Brain pericyte (primary cell): ENCODE measurements around the gene RBBP8NL.

Source experiments
- DNase-seq: peaks from one replicate; pipeline ENCODE4 v3.0.0-alpha.2; 2012; ENCODE audit warnings: low read depth, low spot score

Gene RBBP8NL

DNA sequence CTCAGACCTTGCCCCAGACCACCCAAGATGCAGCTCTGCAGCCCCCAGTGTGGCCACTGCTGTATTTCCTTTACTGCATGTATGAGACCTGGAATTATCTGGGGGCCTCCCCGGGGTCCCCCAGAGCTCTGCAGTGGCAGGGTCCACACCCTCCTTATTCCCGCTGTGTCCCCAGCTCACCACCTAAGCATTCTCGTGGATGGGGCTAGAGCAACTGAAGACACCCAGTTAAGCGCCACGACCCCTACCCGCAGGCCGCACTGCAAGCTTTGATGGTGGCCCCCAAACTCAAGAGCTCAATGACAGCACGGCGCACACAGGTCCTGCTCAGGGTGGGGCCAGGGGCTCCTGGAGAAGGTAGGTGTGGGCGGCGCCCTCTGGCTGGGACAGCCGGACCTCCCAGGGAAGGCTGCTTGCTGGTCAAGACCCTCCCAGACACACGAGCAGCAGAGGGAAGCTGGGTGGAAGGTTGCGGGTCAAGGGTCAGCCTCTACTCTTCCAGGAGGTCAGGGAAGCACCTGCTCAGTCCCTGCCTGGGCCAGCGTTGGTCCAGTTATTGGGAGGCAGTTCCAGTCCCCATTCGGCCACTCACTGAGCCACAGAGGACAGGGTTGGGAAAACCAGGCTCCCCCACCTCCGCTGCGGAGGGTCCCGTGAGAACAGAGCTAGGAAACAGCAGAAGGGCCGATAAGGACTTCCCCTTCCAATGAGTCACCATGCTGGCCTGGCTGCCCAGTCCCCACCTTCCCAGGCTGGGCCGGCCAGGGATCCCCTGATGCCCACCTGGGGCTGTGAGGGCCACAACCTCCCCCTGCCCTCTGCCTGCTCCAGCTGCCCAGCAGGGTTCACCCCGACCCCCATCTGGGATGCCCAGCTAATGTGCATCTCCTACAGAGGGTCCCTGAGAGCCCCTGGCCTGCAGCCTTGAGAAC lies 63.2 kb downstream of the RBBP8NL start:
- DNase-seq = no peak

DNA sequence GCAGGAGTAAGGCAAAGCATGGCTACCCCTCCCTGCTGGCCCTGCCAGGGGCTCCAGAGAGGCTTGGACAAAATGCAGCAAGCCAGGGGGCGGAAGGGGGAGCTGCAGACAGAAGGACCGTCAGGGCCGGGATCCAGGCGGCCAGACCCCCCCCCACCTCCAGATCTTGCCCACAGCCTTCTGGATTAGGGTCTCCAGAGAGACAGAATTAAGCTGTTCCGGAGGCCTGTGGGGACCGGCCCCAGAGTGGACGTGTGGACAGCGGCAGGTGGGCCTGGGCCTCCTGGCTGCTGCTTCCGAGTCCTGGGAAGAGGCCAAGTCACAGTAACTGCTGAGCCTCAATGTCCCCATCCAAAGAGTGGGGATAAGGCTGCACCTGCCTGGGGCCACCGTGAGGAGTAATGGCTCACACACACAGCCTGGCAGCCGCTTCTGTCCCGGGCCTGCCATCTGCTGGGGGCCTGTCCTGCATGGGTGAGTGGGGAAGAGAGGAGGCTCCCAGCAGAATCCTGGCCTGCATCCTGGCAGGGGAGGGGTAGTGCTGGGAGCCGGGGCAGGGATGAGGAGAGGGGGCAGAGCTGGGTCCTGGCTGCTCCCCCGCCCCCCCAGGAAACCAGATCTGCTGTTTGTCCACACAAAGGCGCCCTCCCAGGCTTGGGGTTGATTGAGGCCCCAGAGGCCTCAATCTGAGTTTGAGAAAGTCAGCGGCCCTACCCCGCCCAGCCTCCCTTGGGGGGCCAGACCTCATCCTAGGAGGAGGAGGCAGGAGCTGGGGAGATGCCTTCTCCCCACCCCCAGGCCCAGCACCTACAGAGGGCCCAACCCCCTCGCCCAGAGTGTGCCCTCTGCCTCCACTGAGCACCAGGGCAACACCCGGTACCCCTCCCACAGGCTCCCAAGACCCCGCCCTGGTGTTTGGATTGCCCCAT lies 64.1 kb downstream of the RBBP8NL start:
- DNase-seq = no peak

DNA sequence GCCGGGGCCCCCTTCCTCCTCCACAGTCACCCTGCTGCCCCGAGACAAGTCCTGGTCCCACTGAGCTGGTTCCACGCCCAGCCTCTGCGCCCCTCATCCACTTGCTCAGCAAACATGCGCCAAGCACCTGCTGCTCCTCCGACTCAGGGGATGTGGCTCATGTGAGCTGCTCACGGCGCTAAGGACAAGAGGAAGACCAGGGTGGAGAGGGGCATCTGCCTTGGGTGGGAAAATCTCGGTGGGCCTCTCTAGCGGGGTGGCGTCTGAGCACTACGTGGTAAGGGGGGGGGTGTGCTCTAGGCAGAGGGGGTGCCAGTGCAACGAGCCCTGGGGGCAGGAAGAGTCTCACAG lies 64.8 kb downstream of the RBBP8NL start:
- DNase-seq = no peak

DNA sequence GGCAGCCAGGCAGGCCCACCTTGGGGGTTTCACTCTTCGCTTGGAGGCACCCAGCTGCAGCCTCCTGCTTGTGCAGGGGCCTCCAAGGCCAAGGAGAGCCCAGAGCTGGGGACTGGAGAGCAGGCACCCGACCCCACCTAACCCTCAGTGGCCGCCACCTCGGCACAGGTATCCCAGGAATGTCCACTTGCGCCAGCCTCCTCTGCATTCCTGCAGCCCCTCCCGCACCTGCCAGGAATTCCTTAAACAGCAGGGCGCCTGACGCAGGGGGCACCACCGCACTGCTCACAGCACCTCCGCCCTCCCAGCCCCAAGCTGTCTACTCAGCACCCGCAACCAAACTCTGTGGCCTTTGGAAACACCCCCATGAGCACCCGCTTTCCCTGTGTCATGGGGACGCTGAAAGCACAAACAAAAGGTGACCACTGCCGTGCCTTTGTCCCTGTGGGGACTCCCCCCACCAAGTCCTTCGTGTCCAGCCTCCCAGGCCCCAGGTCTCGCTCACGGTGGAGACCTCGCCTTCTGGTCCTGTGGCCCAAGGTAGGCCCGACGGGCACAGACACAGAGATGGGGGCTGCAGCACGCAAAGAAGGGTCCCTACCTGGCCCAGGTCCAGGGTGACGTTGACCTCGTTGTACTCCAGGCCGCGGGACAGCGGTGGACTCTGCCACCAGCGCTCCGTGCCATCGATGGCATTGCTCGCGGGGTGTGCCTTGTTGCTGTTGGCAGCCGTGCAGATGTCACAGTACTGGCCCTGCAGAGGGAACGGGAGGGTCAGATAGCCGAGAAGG lies 65.3 kb downstream of the RBBP8NL start:
- DNase-seq = no peak

DNA sequence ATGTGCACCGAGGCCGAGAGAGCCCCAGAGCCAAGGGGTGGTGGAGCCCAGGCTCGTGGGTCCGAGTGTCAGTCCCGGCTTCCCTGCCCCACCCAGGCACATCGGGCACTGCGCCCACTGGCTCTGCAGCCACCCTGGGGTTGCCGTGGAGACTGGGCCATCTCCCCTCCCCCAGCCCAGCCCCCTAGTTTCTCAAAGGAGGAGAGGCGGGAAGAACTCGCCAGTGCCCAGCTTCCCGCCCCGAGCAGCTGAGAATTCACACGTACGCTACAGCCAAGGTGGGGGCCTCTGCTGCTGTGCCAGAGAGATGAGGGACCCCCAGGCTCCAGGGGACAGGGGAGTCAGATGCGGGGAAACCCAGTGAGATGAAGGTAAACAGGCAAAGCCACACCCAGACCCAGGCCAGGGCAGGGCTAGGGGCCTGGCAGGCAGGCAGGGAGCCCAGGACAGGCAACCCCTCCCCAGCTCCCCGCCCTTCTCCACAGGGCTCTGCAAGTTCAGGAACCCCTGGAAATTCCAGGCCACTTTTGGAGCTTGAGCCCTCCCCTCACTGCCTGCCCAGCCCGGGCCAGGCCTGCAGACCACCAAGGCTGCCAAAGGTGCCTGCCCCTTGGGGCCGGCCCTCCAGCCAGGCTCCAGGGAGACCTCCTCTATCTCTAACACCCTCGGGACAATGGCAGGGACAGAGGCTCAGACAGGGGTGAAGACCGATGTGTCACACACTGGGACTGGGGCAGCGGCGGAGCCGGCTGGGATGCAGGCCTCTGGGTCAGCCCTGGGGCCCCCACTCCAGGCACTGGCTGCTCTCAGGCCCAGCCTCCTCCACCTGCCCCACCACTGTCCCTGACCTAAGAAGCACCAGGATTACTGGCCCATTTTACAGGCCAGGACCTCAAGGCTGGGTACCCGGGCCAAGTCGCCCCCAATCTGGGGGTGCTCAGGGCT lies 66.2 kb downstream of the RBBP8NL start:
- no peak for DNase-seq
